PC-3 (cell line): Measurements from ENCODE around the gene PKM.

Experiments
- CTCF ChIP-seq: fragments of 300-600 bp; sonication (generic); conservative IDR thresholded peaks from 2 replicates; pipeline ENCODE4 v1.5.1; 2017; ENCODE audit warnings: antibody characterized with exemption, low read depth, mild to moderate bottlenecking, low read length
- EZH2 ChIP-seq: fragments of 300-600 bp; sonication (generic); IDR thresholded peaks from one replicate; pipeline ENCODE4 v1.6.1; 2017; ENCODE audit warnings: antibody characterized with exemption, mild to moderate bottlenecking, low read length; ENCODE audit not compliant: unreplicated experiment
- EZH2phosphoT487 ChIP-seq: fragments of 300-600 bp; sonication (generic); IDR thresholded peaks from 2 replicates; pipeline ENCODE4 v1.6.1; 2018; ENCODE audit warnings: mild to moderate bottlenecking, antibody characterized with exemption, low read length, borderline replicate concordance

GRCh38 chr15:72197460-72198355, 33.3 kb downstream of the PKM start, which contains the start of gene GRAMD2A:
- TF ChIP-seq CTCF (no peak), EZH2phosphoT487 (no peak), EZH2 (no peak)
